ENCODE data around the gene NTM.

NTM gene

GRCh38 chr11:131796089-131796488, 425.7 kb downstream of the NTM start:
- H4K20me1 ChIP-seq (ENCODE audit: insufficient read depth, low read length): no peaks in the 10 kb centered on the region
- H3K36me3 ChIP-seq (ENCODE audit: insufficient read depth, low read length): no peaks in the 10 kb centered on the region
- no peaks in the 10 kb centered on the region for H3K9me2 ChIP-seq (ENCODE audit: low read depth, low read length)
- no peak overlapping the region for H3K4me3 ChIP-seq (ENCODE audit: low read depth, low read length, poor library complexity, severe bottlenecking)
- no peak overlapping the region for H3K9ac ChIP-seq (ENCODE audit: low read length)
- H3K4me2 ChIP-seq (ENCODE audit: low read length): no peak overlapping the region
- no peaks in the 10 kb centered on the region for H3K9me3 ChIP-seq (ENCODE audit: low read length)
- H3K4me1 ChIP-seq (ENCODE audit: insufficient read depth, low read length, severe bottlenecking): no peaks in the 10 kb centered on the region
- no peaks in the 10 kb centered on the region for H3F3A ChIP-seq (ENCODE audit: insufficient read depth, low read length)
- no peak overlapping the region for H2AFZ ChIP-seq (ENCODE audit: low read length)
- no peaks in the 10 kb centered on the region for H3K27me3 ChIP-seq (ENCODE audit: insufficient read depth, low read length)
- H3K27ac ChIP-seq (ENCODE audit: low read depth, low read length, poor library complexity, severe bottlenecking): no peak overlapping the region
- H3K79me2 ChIP-seq (ENCODE audit: insufficient read depth, low read length): no peaks in the 10 kb centered on the region
- no peak for TF ChIP-seq EZH2 (IDR thresholded peaks at IDR 0.05; ENCODE audit: borderline replicate concordance, low read length)
- no peak for TF ChIP-seq CTCF (IDR thresholded peaks at IDR 0.05; ENCODE audit: low read length)

GRCh38 chr11:131796541-131796940, 426.1 kb downstream of the NTM start:
- no peaks in the 10 kb centered on the region for H3K9me3 ChIP-seq (ENCODE audit: low read length)
- no peak overlapping the region for H3K4me2 ChIP-seq (ENCODE audit: low read length)
- H3K27me3 ChIP-seq (ENCODE audit: insufficient read depth, low read length): no peaks in the 10 kb centered on the region

GRCh38 chr11:131800452-131800851, 430.0 kb downstream of the NTM start:
- Histone ChIP-seq H4K20me1 (ENCODE audit: insufficient read depth, low read length) (no peaks in the 10 kb centered on the region), H3K4me1 (ENCODE audit: insufficient read depth, low read length, severe bottlenecking) (no peaks in the 10 kb centered on the region), H3K9ac (ENCODE audit: low read length) (no peak overlapping the region), H3K9me3 (ENCODE audit: low read length) (no peaks in the 10 kb centered on the region), H2AFZ (ENCODE audit: low read length) (no peak overlapping the region), H3K79me2 (ENCODE audit: insufficient read depth, low read length) (no peaks in the 10 kb centered on the region), H3K4me2 (ENCODE audit: low read length) (no peak overlapping the region), H3K9me2 (ENCODE audit: low read depth, low read length) (no peaks in the 10 kb centered on the region), H3K27ac (ENCODE audit: low read depth, low read length, poor library complexity, severe bottlenecking) (no peak overlapping the region), H3K4me3 (ENCODE audit: low read depth, low read length, poor library complexity, severe bottlenecking) (no peak overlapping the region), H3K27me3 (ENCODE audit: insufficient read depth, low read length) (no peaks in the 10 kb centered on the region), H3F3A (ENCODE audit: insufficient read depth, low read length) (no peaks in the 10 kb centered on the region), H3K36me3 (ENCODE audit: insufficient read depth, low read length) (no peaks in the 10 kb centered on the region)
- TF ChIP-seq EZH2 (IDR thresholded peaks at IDR 0.05; ENCODE audit: borderline replicate concordance, low read length) (no peak), CTCF (IDR thresholded peaks at IDR 0.05; ENCODE audit: low read length) (no peak)

More at GRCh38 chr11:131796541-131796940, 426.1 kb downstream of the NTM start:
- Histone ChIP-seq H3K9me2 (ENCODE audit: low read depth, low read length) (no peaks in the 10 kb centered on the region), H4K20me1 (ENCODE audit: insufficient read depth, low read length) (no peaks in the 10 kb centered on the region), H3K27ac (ENCODE audit: low read depth, low read length, poor library complexity, severe bottlenecking) (no peak overlapping the region), H3K9ac (ENCODE audit: low read length) (no peak overlapping the region), H3F3A (ENCODE audit: insufficient read depth, low read length) (no peaks in the 10 kb centered on the region), H2AFZ (ENCODE audit: low read length) (no peak overlapping the region), H3K36me3 (ENCODE audit: insufficient read depth, low read length) (no peaks in the 10 kb centered on the region), H3K4me1 (ENCODE audit: insufficient read depth, low read length, severe bottlenecking) (no peaks in the 10 kb centered on the region), H3K4me3 (ENCODE audit: low read depth, low read length, poor library complexity, severe bottlenecking) (no peak overlapping the region), H3K79me2 (ENCODE audit: insufficient read depth, low read length) (no peaks in the 10 kb centered on the region)
- no peak for TF ChIP-seq EZH2 (IDR thresholded peaks at IDR 0.05; ENCODE audit: borderline replicate concordance, low read length)
- TF ChIP-seq CTCF (IDR thresholded peaks at IDR 0.05; ENCODE audit: low read length): no peak

All from OCI-LY1 (cell line).